GM12878 (cell line): ENCODE results near the gene SYT1. TPM values are rescaled to one million over a fixed set of nuclear protein-coding genes. Genes with fewer than 3 reads are reported as not detected.

ENCODE experiments used
- ATAC-seq: fragments of 200-7000 bp; cut with Tn5 transposase; 3 replicates; pipeline ENCODE4 v1.9.1; 2020; ENCODE audit warnings: mild to moderate bottlenecking, moderate library complexity
- BruUV-seq: library from RNA; stranded (reverse); fragments of 400-500 nt; replicated peaks from 2 replicates; lab custom pipeline; 2021; lab: Mats Ljungman, UMichigan
- CTCF ChIA-PET: fragments of 300-600 bp; sonication (Branson Sonifier 250); formaldehyde crosslinking; extraction: SDS; loops from one replicate; lab custom pipeline; 2021; ENCODE audit warnings: inconsistent platforms; lab: Yijun Ruan, JAX
- POLR2A ChIA-PET: fragments of 350-600 bp; formaldehyde crosslinking; extraction: SDS; loops from one replicate; lab custom pipeline; 2021; ENCODE audit warnings: inconsistent platforms; lab: Charles Lee
- RAD21 ChIA-PET: fragments of 300-600 bp; sonication (Branson Sonifier 250); formaldehyde crosslinking; loops from one replicate; lab custom pipeline; 2023; ENCODE audit warnings: antibody characterized with exemption; ENCODE audit not compliant: unreplicated experiment; lab: Charles Lee
- SMC1A ChIA-PET: fragments of 300-600 bp; sonication (Branson Sonifier 250); formaldehyde crosslinking; loops from one replicate; lab custom pipeline; 2023; ENCODE audit not compliant: unreplicated experiment, uncharacterized antibody; lab: Charles Lee
- DNase-seq: peaks from one replicate; pipeline ENCODE4 v3.0.0-alpha.2; 2011; ENCODE audit warnings: low read depth, low spot score
- FAIRE-seq: peaks from 3 replicates; lab custom pipeline; 2011; peaks lifted over from hg19 to GRCh38; lab: Jason Lieb, UNC
- H2AFZ ChIP-seq: 2 replicates; pipeline ENCODE4 v1.6.0; 2011; ENCODE audit warnings: low read depth, low read length, control low read depth; ENCODE audit not compliant: control insufficient read depth
- H3K27ac ChIP-seq: 2 replicates; pipeline ENCODE4 v1.5.1; 2011; ENCODE audit warnings: control low read depth; ENCODE audit not compliant: control insufficient read depth, insufficient read depth
- H3K27me3 ChIP-seq, 2 experiments: replicated peaks in 1 of 2; 2 replicates each; pipeline versions ENCODE4 v1.6.0 to v1.6.1; 2011; ENCODE audit warnings: low read length in 1 of 2; ENCODE audit not compliant: control insufficient read depth in 2 of 2, insufficient read depth in 2 of 2
- H3K36me3 ChIP-seq, 2 experiments: 2 replicates each; pipeline ENCODE4 v1.5.1; 2011; ENCODE audit warnings: low read length in 1 of 2; ENCODE audit not compliant: control insufficient read depth in 2 of 2, insufficient read depth in 2 of 2
- H3K4me1 ChIP-seq: 2 replicates; pipeline ENCODE4 v1.6.1; 2011; ENCODE audit warnings: mild to moderate bottlenecking, low read length, moderate library complexity, mixed read lengths; ENCODE audit not compliant: control insufficient read depth, insufficient read depth
- H3K4me2 ChIP-seq: 2 replicates; pipeline ENCODE4 v1.6.0; 2011; ENCODE audit warnings: control low read depth; ENCODE audit not compliant: control insufficient read depth, insufficient read depth
- H3K4me3 ChIP-seq: fragments of 200-600 bp; sonication (generic); 2 replicates; pipeline ENCODE4 v1.5.1; 2016
- H3K79me2 ChIP-seq: 2 replicates; pipeline ENCODE4 v1.6.0; 2011; ENCODE audit warnings: low read length; ENCODE audit not compliant: control insufficient read depth, insufficient read depth
- H3K9ac ChIP-seq: 2 replicates; pipeline ENCODE4 v1.8.0; 2011; ENCODE audit warnings: low read length, control low read depth, mixed read lengths; ENCODE audit not compliant: control insufficient read depth, insufficient read depth
- H3K9me3 ChIP-seq: replicated peaks from 3 replicates; pipeline ENCODE4 v1.5.1; 2011; ENCODE audit warnings: mild to moderate bottlenecking, low read length; ENCODE audit not compliant: control insufficient read depth, insufficient read depth
- H4K20me1 ChIP-seq: 2 replicates; pipeline ENCODE4 v1.6.0; 2011; ENCODE audit not compliant: control insufficient read depth, insufficient read depth
- CBX5 ChIP-seq: sonication (generic); IDR thresholded peaks from 2 replicates; pipeline ENCODE4 v1.6.1; 2016; ENCODE audit warnings: low read depth, moderate library complexity, mild to moderate bottlenecking, inconsistent platforms
- CHD2 ChIP-seq: IDR thresholded peaks from 2 replicates; pipeline ENCODE4 v1.6.1; 2011; ENCODE audit warnings: low read depth, low read length, improper control_type of control experiment, borderline replicate concordance
- CREM ChIP-seq: IDR thresholded peaks from 2 replicates; pipeline ENCODE4 v1.6.1; 2014; ENCODE audit warnings: antibody characterized with exemption, low read depth
- GABPA ChIP-seq: IDR thresholded peaks from 2 replicates; pipeline ENCODE4 v1.6.1; 2014; ENCODE audit warnings: antibody characterized with exemption, low read depth, mild to moderate bottlenecking, inconsistent platforms
- IKZF1 ChIP-seq: fragments of 450-650 bp; conservative IDR thresholded peaks from 2 replicates; pipeline ENCODE4 v1.6.1; 2017; ENCODE audit warnings: antibody characterized with exemption, mild to moderate bottlenecking
- NFXL1 ChIP-seq: fragments of 450-650 bp; IDR thresholded peaks from 2 replicates; pipeline ENCODE4 v1.6.1; 2017; ENCODE audit warnings: antibody characterized with exemption, mild to moderate bottlenecking, borderline replicate concordance
- POLR2AphosphoS2 ChIP-seq: IDR thresholded peaks from 2 replicates; pipeline ENCODE4 v1.6.1; 2011; ENCODE audit warnings: low read depth, mild to moderate bottlenecking, low read length, improper control_type of control experiment, moderate library complexity
- POU2F2 ChIP-seq: IDR thresholded peaks from 3 replicates; pipeline ENCODE4 v1.6.1; 2011; ENCODE audit warnings: low read depth, mild to moderate bottlenecking, low read length, borderline replicate concordance
- RELA ChIP-seq: fragments of 450-650 bp; IDR thresholded peaks from 2 replicates; pipeline ENCODE4 v1.8.0; 2014; ENCODE audit warnings: borderline replicate concordance; ENCODE audit not compliant: partially characterized antibody
- SMAD5 ChIP-seq: IDR thresholded peaks from 2 replicates; pipeline ENCODE4 v1.6.1; 2016; ENCODE audit warnings: antibody characterized with exemption, low read depth
- SUPT20H ChIP-seq: IDR thresholded peaks from 2 replicates; pipeline ENCODE4 v1.6.1; 2011; ENCODE audit warnings: low read depth, mild to moderate bottlenecking, low read length, moderate library complexity, borderline replicate concordance; ENCODE audit not compliant: control insufficient read depth
- YY1 ChIP-seq: IDR thresholded peaks from 2 replicates; pipeline ENCODE4 v1.6.1; 2011; ENCODE audit warnings: low read depth, mild to moderate bottlenecking, low read length
- ZBED1 ChIP-seq: IDR thresholded peaks from 2 replicates; pipeline ENCODE4 v1.6.1; 2016; ENCODE audit warnings: borderline replicate concordance
- ZNF207 ChIP-seq: fragments of 450-650 bp; IDR thresholded peaks from 2 replicates; pipeline ENCODE4 v1.6.1; 2014; ENCODE audit warnings: antibody characterized with exemption, mild to moderate bottlenecking, borderline replicate concordance
- ZNF217 ChIP-seq: fragments of 450-650 bp; IDR thresholded peaks from 2 replicates; pipeline ENCODE4 v1.6.1; 2017; ENCODE audit warnings: antibody characterized with exemption, mild to moderate bottlenecking
- ZNF622 ChIP-seq: fragments of 450-650 bp; IDR thresholded peaks from 2 replicates; pipeline ENCODE4 v1.6.1; 2017; ENCODE audit warnings: mild to moderate bottlenecking, inconsistent platforms
- WGBS: methylation state at CpG from one replicate; pipeline ENCODE4 v1.1.6; 2016; ENCODE audit warnings: low lambda C conversion rate; ENCODE audit not compliant: insufficient replicate concordance, insufficient coverage; ENCODE audit errors: missing lambda C conversion rate; 5-methylcytosine and 5-hydroxymethylcytosine counted together
- in situ Hi-C: fragments of 300-500 bp; cut with MboI; formaldehyde crosslinking; loops from 9 replicates; pipeline ENCODE4 v1.14.3; 2018; ENCODE audit warnings: mixed read lengths
- intact Hi-C: fragments of 100-400 bp; cut with micrococcal nuclease; formaldehyde crosslinking; loops from one replicate; pipeline ENCODE4 v1.14.2; 2022; ENCODE audit not compliant: unreplicated experiment
- polyA plus RNA-seq, 11 experiments: library from polyadenylated mRNA; depleted of rRNA in 4 of 11; unstranded in 6 of 11; stranded (reverse) in 5 of 11; fragments of >200 nt; fragmentation: Nextera tagmentation in 4 of 11; fragmentation: Illumina TruSeq in 1 of 11; extraction: Ambion mirVana in 4 of 11; extraction: Trizol in 1 of 11; gene quantifications; 1 replicate in 1 of 11; 2 replicates in 10 of 11; pipeline versions ENCODE4 v1.2.1 to v1.2.3, GENCODE V29; 2011 to 2016; ENCODE audit warnings: inconsistent platforms in 2 of 11, missing spikeins in 2 of 11, low read depth in 1 of 11
- total RNA-seq, 4 experiments: library from RNA; depleted of rRNA in 3 of 4; stranded (reverse); fragments of >200 nt in 3 of 4; fragmentation: Illumina TruSeq in 1 of 4; extraction: Trizol in 1 of 4; gene quantifications; 2 replicates each; pipeline versions ENCODE4 v1.2.1 to v1.2.3, GENCODE V29; 2013 to 2021
- TF ChIP-seq, protein P1 (sequence below): IDR thresholded peaks from 2 replicates; pipeline ENCODE4 v1.6.1; 2011; ENCODE audit warnings: borderline replicate concordance, low read depth, mild to moderate bottlenecking, moderate library complexity, mixed read lengths, low read length; ENCODE audit not compliant: insufficient read depth; ENCODE audit errors: extremely low read length
- TF ChIP-seq, protein P2 (sequence below): fragments of 450-650 bp; formaldehyde crosslinking; IDR thresholded peaks from 2 replicates; pipeline ENCODE4 v1.4.0; 2022; ENCODE audit warnings: mild to moderate bottlenecking, moderate library complexity

Gene SYT1
- total and polyA plus RNA-seq, 10 of the 15 experiments (the other 5 are each of a cell fraction or from before 2014, with no cell fraction given), result 0.10 to 0.28 TPM; not detected in 8

GRCh38 chr12:79262938-79263337 lies 398.4 kb downstream of the SYT1 start (continued):
- no peak for TF ChIP-seq POU2F2
- no peak for TF ChIP-seq SUPT20H
- TF ChIP-seq, protein P1, sequence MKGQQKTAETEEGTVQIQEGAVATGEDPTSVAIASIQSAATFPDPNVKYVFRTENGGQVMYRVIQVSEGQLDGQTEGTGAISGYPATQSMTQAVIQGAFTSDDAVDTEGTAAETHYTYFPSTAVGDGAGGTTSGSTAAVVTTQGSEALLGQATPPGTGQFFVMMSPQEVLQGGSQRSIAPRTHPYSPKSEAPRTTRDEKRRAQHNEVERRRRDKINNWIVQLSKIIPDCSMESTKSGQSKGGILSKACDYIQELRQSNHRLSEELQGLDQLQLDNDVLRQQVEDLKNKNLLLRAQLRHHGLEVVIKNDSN, result no peak
- TF ChIP-seq CHD2, result no peak
- no peak for TF ChIP-seq RELA
- TF ChIP-seq SMAD5, result no peak
- no peak for TF ChIP-seq GABPA

- BruUV-seq, result no TSS peak
- ChIA-PET POLR2A (no interaction called here), CTCF (no interaction called here), SMC1A (interaction anchor here (0.6 kb wide), 1 partner anchor 1248 kb away, joined by 3 read pairs; no protein-coding TSS in a partner anchor), RAD21 (no interaction called here)
- Histone ChIP-seq H3K4me2 (no peak overlapping the region), H4K20me1 (no peaks in the 10 kb centered on the region), H3K79me2 (no peaks in the 10 kb centered on the region), H3K36me3 (no peaks in the 10 kb centered on the region), H3K9ac (no peak overlapping the region), H3K27ac (no peak overlapping the region), H2AFZ (no peak overlapping the region), H3K4me1 (no peaks in the 10 kb centered on the region), H3K27me3 (no peaks in the 10 kb centered on the region), H3K4me3 (no peak overlapping the region), H3K9me3 (no peaks in the 10 kb centered on the region)
- no peak for DNase-seq
- intact Hi-C loops (no loop called here), in situ Hi-C loops (no loop called here)
- no peak for FAIRE-seq
- ATAC-seq, result no peak
- 14% methylated on average over 4 of the region's 4 CpGs for WGBS
- TF ChIP-seq ZBED1 (no peak), CBX5 (no peak), CHD2 (no peak), ZNF622 (no peak), POLR2AphosphoS2 (no peak), ZNF217 (no peak), ZNF207 (no peak), CREM (no peak), YY1 (no peak), IKZF1 (no peak), NFXL1 (no peak)
- TF ChIP-seq, protein P2, sequence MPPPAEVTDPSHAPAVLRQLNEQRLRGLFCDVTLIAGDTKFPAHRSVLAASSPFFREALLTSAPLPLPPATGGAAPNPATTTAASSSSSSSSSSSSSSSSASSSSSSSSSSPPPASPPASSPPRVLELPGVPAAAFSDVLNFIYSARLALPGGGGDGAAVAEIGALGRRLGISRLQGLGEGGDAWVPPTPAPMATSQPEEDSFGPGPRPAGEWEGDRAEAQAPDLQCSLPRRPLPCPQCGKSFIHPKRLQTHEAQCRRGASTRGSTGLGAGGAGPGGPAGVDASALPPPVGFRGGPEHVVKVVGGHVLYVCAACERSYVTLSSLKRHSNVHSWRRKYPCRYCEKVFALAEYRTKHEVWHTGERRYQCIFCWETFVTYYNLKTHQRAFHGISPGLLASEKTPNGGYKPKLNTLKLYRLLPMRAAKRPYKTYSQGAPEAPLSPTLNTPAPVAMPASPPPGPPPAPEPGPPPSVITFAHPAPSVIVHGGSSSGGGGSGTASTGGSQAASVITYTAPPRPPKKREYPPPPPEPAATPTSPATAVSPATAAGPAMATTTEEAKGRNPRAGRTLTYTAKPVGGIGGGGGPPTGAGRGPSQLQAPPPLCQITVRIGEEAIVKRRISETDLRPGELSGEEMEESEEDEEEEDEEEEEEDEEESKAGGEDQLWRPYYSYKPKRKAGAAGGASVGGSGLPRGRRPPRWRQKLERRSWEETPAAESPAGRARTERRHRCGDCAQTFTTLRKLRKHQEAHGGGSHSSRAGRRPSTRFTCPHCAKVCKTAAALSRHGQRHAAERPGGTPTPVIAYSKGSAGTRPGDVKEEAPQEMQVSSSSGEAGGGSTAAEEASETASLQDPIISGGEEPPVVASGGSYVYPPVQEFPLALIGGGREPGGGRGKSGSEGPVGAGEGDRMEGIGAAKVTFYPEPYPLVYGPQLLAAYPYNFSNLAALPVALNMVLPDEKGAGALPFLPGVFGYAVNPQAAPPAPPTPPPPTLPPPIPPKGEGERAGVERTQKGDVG, result no peak
Measured at GRCh38 chr12:79266343-79267144, 402.0 kb downstream of the SYT1 start.
